ENCODE data around the gene KRTAP10-12. TPM values are rescaled to one million over a fixed set of nuclear protein-coding genes. Genes with fewer than 3 reads are reported as not detected.

Gene KRTAP10-12
- total and polyA plus RNA-seq, 2 of the 13 experiments (the other 11 are each of a cell fraction or from before 2014, with no cell fraction given), result not detected

- TF ChIP-seq FOXP4 (CRISPR knock-in tag; IDR thresholded peaks at IDR 0.05) (0 out of 2 replicates have a peak, but pooled peaks have one; percentile 19), IKZF5 (CRISPR knock-in tag; IDR thresholded peaks at IDR 0.05) (peak; percentile 49; the same call in 1 of the 2 replicates), RARA (CRISPR knock-in tag; IDR thresholded peaks at IDR 0.05) (peak; percentile 74), SOX6 (IDR thresholded peaks at IDR 0.05) (no peak), SOX6 (CRISPR knock-in tag; IDR thresholded peaks at IDR 0.05) (peak; percentile 55), SALL1 (CRISPR knock-in tag; IDR thresholded peaks at IDR 0.05) (peak; percentile 86), ZNF878 (CRISPR knock-in tag; IDR thresholded peaks at IDR 0.05) (peak; percentile 91; the same call in 1 of the 2 replicates), ZMAT3 (CRISPR knock-in tag; conservative IDR thresholded peaks at IDR 0.05) (peak; percentile 90), GFI1 (CRISPR knock-in tag; IDR thresholded peaks at IDR 0.05; ENCODE audit: borderline replicate concordance) (no peak), THAP11 (CRISPR knock-in tag; IDR thresholded peaks at IDR 0.05) (0 out of 2 replicates have a peak, but pooled peaks have one; percentile 12), SALL2 (CRISPR knock-in tag; IDR thresholded peaks at IDR 0.05) (no peak), ARID4A (CRISPR knock-in tag; IDR thresholded peaks at IDR 0.05; ENCODE audit: borderline replicate concordance) (peak; percentile 47; the same call in 1 of the 2 replicates), ARHGAP35 (CRISPR knock-in tag; IDR thresholded peaks at IDR 0.05; ENCODE audit: borderline replicate concordance) (0 out of 2 replicates have a peak, but pooled peaks have one; percentile 58), ZSCAN22 (CRISPR knock-in tag; IDR thresholded peaks at IDR 0.05) (no peak), ZFY (CRISPR knock-in tag; IDR thresholded peaks at IDR 0.05) (no peak; the same call in 1 of the 2 replicates), SP2 (CRISPR knock-in tag; IDR thresholded peaks at IDR 0.05) (0 out of 2 replicates have a peak, but pooled peaks have one; percentile 12), MXI1 (IDR thresholded peaks at IDR 0.05; ENCODE audit: borderline replicate concordance, low read depth, low read length) (peak; percentile 37; the same call in 1 of the 3 replicates), PBX2 (CRISPR knock-in tag; IDR thresholded peaks at IDR 0.05) (no peak), PHF8 (CRISPR knock-in tag; IDR thresholded peaks at IDR 0.05) (no peak), SRY (CRISPR knock-in tag; IDR thresholded peaks at IDR 0.05) (peak; percentile 71; the same call in 1 of the 2 replicates), CCAR2 (optimal IDR thresholded peaks at IDR 0.05; ENCODE audit: low read depth, low read length) (no peak)
Measured at GRCh38 chr21:44702973-44703730, 6.2 kb downstream of the KRTAP10-12 start (continued).
